22Rv1 (cell line): ENCODE results near the gene PDHX.

ENCODE experiments used
- CTCF ChIP-seq: fragments of 450-650 bp; IDR thresholded peaks from 2 replicates; pipeline ENCODE4 v1.5.1; 2017; ENCODE audit warnings: mild to moderate bottlenecking
- ZFX ChIP-seq: fragments of 450-650 bp; IDR thresholded peaks from 2 replicates; pipeline ENCODE4 v1.6.1; 2017; ENCODE audit warnings: antibody characterized with exemption, borderline replicate concordance

- TF ChIP-seq CTCF (no peak), ZFX (no peak)
Observed at GRCh38 chr11:34915136-34916014, 1.0 kb upstream of the PDHX start.
